ENCODE measurements around the gene HTRA1. TPM values are rescaled to one million over a fixed set of nuclear protein-coding genes. Genes with fewer than 3 reads are reported as not detected.

Gene HTRA1
- total RNA-seq, 3 donors from 2014 or later, result 116 to 347 (median 152) TPM

GRCh38 chr10:122420624-122421007, 40.7 kb upstream of the HTRA1 start:
- Histone ChIP-seq H3K36me3 (no peaks in the 10 kb centered on the region), H3K27me3 (no peaks in the 10 kb centered on the region), H3K9me3 (no peaks in the 10 kb centered on the region), H3K4me3 (no peak overlapping the region), H3K27ac (no peak overlapping the region), H3K4me1 (no peaks in the 10 kb centered on the region)
- intact Hi-C loops (cut with DNase I; ENCODE audit: low total_unique reads), result no loop called here
- DNase-seq (ENCODE audit: low spot score in 2 of 2), result no peak
- TF ChIP-seq POLR2AphosphoS5 (IDR thresholded peaks at IDR 0.05) (no peak), CTCF (IDR thresholded peaks at IDR 0.05) (no peak), POLR2A (IDR thresholded peaks at IDR 0.05) (no peak)

GRCh38 chr10:122421054-122421625, 40.2 kb upstream of the HTRA1 start:
- no peaks in the 10 kb centered on the region for H3K4me1 ChIP-seq
- DNase-seq (ENCODE audit: low spot score in 2 of 2), result no peak
- H3K36me3 ChIP-seq, result no peaks in the 10 kb centered on the region
- no peak overlapping the region for H3K4me3 ChIP-seq
- intact Hi-C loops (cut with DNase I; ENCODE audit: low total_unique reads), result no loop called here
- H3K27me3 ChIP-seq, result no peaks in the 10 kb centered on the region
- no peaks in the 10 kb centered on the region for H3K9me3 ChIP-seq
- no peak overlapping the region for H3K27ac ChIP-seq
- TF ChIP-seq CTCF (IDR thresholded peaks at IDR 0.05) (no peak), POLR2AphosphoS5 (IDR thresholded peaks at IDR 0.05) (no peak), POLR2A (IDR thresholded peaks at IDR 0.05) (no peak)

GRCh38 chr10:122421742-122422141, 39.6 kb upstream of the HTRA1 start:
- no peak for TF ChIP-seq CTCF (IDR thresholded peaks at IDR 0.05)
- no peak for TF ChIP-seq POLR2AphosphoS5 (IDR thresholded peaks at IDR 0.05)
- TF ChIP-seq POLR2A (IDR thresholded peaks at IDR 0.05), result no peak
- no peak for DNase-seq (ENCODE audit: low spot score in 2 of 2)
- no peaks in the 10 kb centered on the region for H3K27me3 ChIP-seq
- H3K4me3 ChIP-seq, result no peak overlapping the region
- intact Hi-C loops (cut with DNase I; ENCODE audit: low total_unique reads), result no loop called here
- no peaks in the 10 kb centered on the region for H3K36me3 ChIP-seq
- H3K27ac ChIP-seq, result no peak overlapping the region
- no peaks in the 10 kb centered on the region for H3K4me1 ChIP-seq
- H3K9me3 ChIP-seq, result no peaks in the 10 kb centered on the region

GRCh38 chr10:122422266-122422989, 38.9 kb upstream of the HTRA1 start:
- DNase-seq (ENCODE audit: low spot score in 2 of 2), result no peak
- H3K4me1 ChIP-seq, result no peaks in the 10 kb centered on the region
- intact Hi-C loops (cut with DNase I; ENCODE audit: low total_unique reads), result no loop called here
- no peak for TF ChIP-seq POLR2A (IDR thresholded peaks at IDR 0.05)
- TF ChIP-seq POLR2AphosphoS5 (IDR thresholded peaks at IDR 0.05), result no peak
- no peak for TF ChIP-seq CTCF (IDR thresholded peaks at IDR 0.05)
- H3K27me3 ChIP-seq, result no peaks in the 10 kb centered on the region
- H3K9me3 ChIP-seq, result no peaks in the 10 kb centered on the region
- no peak overlapping the region for H3K4me3 ChIP-seq
- H3K36me3 ChIP-seq, result peaks cover under 1% of the 10 kb centered on the region
- no peak overlapping the region for H3K27ac ChIP-seq

GRCh38 chr10:122424059-122424458, 37.3 kb upstream of the HTRA1 start:
- DNase-seq (ENCODE audit: low spot score in 2 of 2), result no peak
- no peaks in the 10 kb centered on the region for H3K4me1 ChIP-seq
- peaks cover 9% of the 10 kb centered on the region for H3K36me3 ChIP-seq
- no peaks in the 10 kb centered on the region for H3K27me3 ChIP-seq
- TF ChIP-seq POLR2AphosphoS5 (IDR thresholded peaks at IDR 0.05) (no peak), CTCF (IDR thresholded peaks at IDR 0.05) (no peak), POLR2A (IDR thresholded peaks at IDR 0.05) (no peak)
- H3K27ac ChIP-seq, result no peak overlapping the region
- intact Hi-C loops (cut with DNase I; ENCODE audit: low total_unique reads), result no loop called here
- no peaks in the 10 kb centered on the region for H3K9me3 ChIP-seq
- no peak overlapping the region for H3K4me3 ChIP-seq

All from breast epithelium (tissue), 4 donors.